CD4-positive, CD25-positive, alpha-beta regulatory T cell (primary cell): ENCODE data around the gene HERPUD2. TPM values are rescaled to one million over a fixed set of nuclear protein-coding genes. Genes with fewer than 3 reads are reported as not detected.
"Not testable (repeated sequence)": the region's sequence is repeated elsewhere in the genome, so short reads cannot be mapped to it uniquely, and the experiment has no call there.

Experiments
- ATAC-seq, 2 donors: fragments of 150-1000 bp; cut with Tn5 transposase; one replicate each; pipeline ENCODE4 v1.10.0; 2021; ENCODE audit warnings: low read depth in 2 of 2, moderate number of reproducible peaks in 2 of 2, moderate library complexity in 1 of 2
- DNase-seq, 3 donors: peaks; one replicate each; pipeline versions ENCODE4 v3.0.0 to v3.0.0-alpha.2; 2012 to 2022; ENCODE audit warnings: mixed read lengths in 1 of 3
- H3K27ac ChIP-seq: one replicate; pipeline ENCODE4 v1.7.0; 2013; ENCODE audit warnings: mild to moderate bottlenecking, low read length; ENCODE audit not compliant: insufficient read depth, poor library complexity, severe bottlenecking
- H3K27me3 ChIP-seq: one replicate; pipeline ENCODE4 v1.7.0; 2013; ENCODE audit warnings: low read length; ENCODE audit not compliant: control insufficient read depth, insufficient read depth
- H3K36me3 ChIP-seq: one replicate; pipeline ENCODE4 v1.7.0; 2013; ENCODE audit warnings: mild to moderate bottlenecking, low read length, moderate library complexity; ENCODE audit not compliant: control insufficient read depth, insufficient read depth
- H3K4me1 ChIP-seq: 2 replicates; pipeline ENCODE4 v1.7.0; 2013; ENCODE audit warnings: mild to moderate bottlenecking, low read length; ENCODE audit not compliant: insufficient read depth, control insufficient read depth, poor library complexity, severe bottlenecking
- H3K4me3 ChIP-seq: one replicate; pipeline ENCODE4 v1.7.0; 2013; ENCODE audit warnings: low read depth, mild to moderate bottlenecking, low read length, moderate library complexity
- H3K9me3 ChIP-seq, 2 experiments: 1 replicate in 1 of 2; 2 replicates in 1 of 2; pipeline ENCODE4 v1.7.0; 2013; ENCODE audit warnings: low read length in 2 of 2, mild to moderate bottlenecking in 1 of 2, moderate library complexity in 1 of 2; ENCODE audit not compliant: control insufficient read depth in 2 of 2
- H3K27ac Mint-ChIP-seq, 3 donors: one replicate each; pipeline ENCODE4 v1.8.0; 2020 to 2022; ENCODE audit warnings: mild to moderate bottlenecking in 3 of 3, mixed read lengths in 3 of 3, moderate library complexity in 2 of 3
- H3K27me3 Mint-ChIP-seq: one replicate; pipeline ENCODE4 v1.8.0; 2022; ENCODE audit warnings: mild to moderate bottlenecking, mixed read lengths
- H3K36me3 Mint-ChIP-seq: one replicate; pipeline ENCODE4 v1.8.0; 2020; ENCODE audit warnings: mixed read lengths
- H3K4me1 Mint-ChIP-seq, 4 donors: one replicate each; pipeline ENCODE4 v1.8.0; 2020 to 2022; ENCODE audit warnings: mixed read lengths in 4 of 4, mild to moderate bottlenecking in 1 of 4
- H3K4me3 Mint-ChIP-seq, 4 donors: one replicate each; pipeline ENCODE4 v1.8.0; 2020 to 2022; ENCODE audit warnings: mild to moderate bottlenecking in 4 of 4, mixed read lengths in 4 of 4, moderate library complexity in 3 of 4
- H3K9me3 Mint-ChIP-seq, 7 donors: one replicate each; pipeline ENCODE4 v1.8.0; 2020 to 2022; ENCODE audit warnings: mixed read lengths in 7 of 7, mild to moderate bottlenecking in 3 of 7, moderate library complexity in 2 of 7
- polyA plus RNA-seq, 4 donors: library from polyadenylated mRNA; unstranded; fragments of 300-500 nt; fragmentation: Illumina TruSeq; gene quantifications; one replicate each; pipeline ENCODE4 v1.2.3, GENCODE V29; 2021
- total RNA-seq: library from RNA; stranded (reverse); gene quantifications from one replicate; pipeline ENCODE4 v1.2.3, GENCODE V29; 2022

HERPUD2 gene
- total and polyA plus RNA-seq, 5 donors from 2014 or later, result 75.2 to 113 (median 81.3) TPM

DNA sequence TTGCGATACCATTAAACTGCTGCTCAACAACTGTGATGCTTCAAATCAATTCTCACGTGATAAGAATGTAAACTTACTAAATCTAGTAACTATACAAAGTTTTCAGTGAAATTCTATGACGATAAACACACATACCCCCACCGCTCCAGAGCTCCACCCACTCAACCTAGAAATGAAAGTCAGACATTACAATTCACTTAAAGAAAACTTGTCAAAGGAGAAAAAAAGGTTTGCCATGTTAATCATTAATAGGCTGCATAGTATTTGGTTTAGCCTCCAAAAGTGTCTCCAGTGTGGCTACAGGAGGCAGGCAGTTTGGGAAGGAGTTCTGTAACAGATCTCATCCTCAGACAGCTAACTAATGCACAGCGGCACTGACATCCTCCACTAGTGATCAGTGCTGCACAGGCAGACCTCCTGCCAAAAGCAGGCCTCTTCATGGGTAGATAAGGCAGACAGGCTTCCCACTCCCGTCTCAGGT is 3.1 kb downstream of the HERPUD2 start:
- peak; percentile 32 to 77 (median 63) for DNase-seq
- ATAC-seq, result peak; percentile 47 to 55
- H3K36me3 ChIP-seq, result no peaks in the 10 kb centered on the region
- no peaks in the 10 kb centered on the region for H3K27me3 Mint-ChIP-seq
- H3K27me3 ChIP-seq, result no peaks in the 10 kb centered on the region
- H3K27ac ChIP-seq, result peak overlapping the region; percentile 93
- peak overlapping the region; percentile 99 for H3K4me3 ChIP-seq
- H3K9me3 Mint-ChIP-seq, result no peaks in the 10 kb centered on the region
- H3K9me3 ChIP-seq, result no peaks in the 10 kb centered on the region
- peaks cover 14% of the 10 kb centered on the region for H3K36me3 Mint-ChIP-seq
- peaks cover 55 to 78% (median 64%) of the 10 kb centered on the region in 4 donors for H3K4me1 Mint-ChIP-seq
- H3K4me1 ChIP-seq, result peaks cover 75% of the 10 kb centered on the region
- peak overlapping the region; percentile 91 to 99 (median 97) for H3K27ac Mint-ChIP-seq
- H3K4me3 Mint-ChIP-seq, result peak overlapping the region; percentile 89 to 98 (median 94)

DNA sequence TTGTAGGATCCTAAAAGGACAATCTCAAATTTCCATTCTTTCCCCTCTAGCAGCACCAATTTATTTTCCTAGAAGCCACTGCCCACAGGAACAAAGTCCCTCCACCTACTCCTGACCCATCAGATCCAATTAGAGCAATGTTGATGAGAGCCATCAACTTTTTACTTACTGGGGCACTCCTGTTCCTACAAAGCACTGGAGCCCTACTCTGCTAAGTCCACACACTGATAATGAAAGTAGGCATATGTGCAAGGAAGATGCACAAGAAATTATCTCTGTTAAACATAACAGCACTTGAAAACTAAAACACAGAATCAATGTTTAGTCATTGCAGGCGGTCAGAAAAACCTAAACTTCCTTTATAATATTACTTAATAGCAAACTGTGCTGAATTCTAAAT is 3.6 kb downstream of the HERPUD2 start:
- no peaks in the 10 kb centered on the region for H3K36me3 ChIP-seq
- H3K9me3 ChIP-seq, result no peaks in the 10 kb centered on the region
- peaks cover 51 to 77% (median 65%) of the 10 kb centered on the region in 4 donors for H3K4me1 Mint-ChIP-seq
- H3K4me3 Mint-ChIP-seq, result peak overlapping the region; percentile 89 to 98 (median 94)
- H3K27me3 ChIP-seq, result no peaks in the 10 kb centered on the region
- ATAC-seq, result no peak
- peaks cover 75% of the 10 kb centered on the region for H3K4me1 ChIP-seq
- H3K27ac ChIP-seq, result peak overlapping the region; percentile 93
- peak overlapping the region; percentile 91 to 99 (median 97) for H3K27ac Mint-ChIP-seq
- H3K27me3 Mint-ChIP-seq, result no peaks in the 10 kb centered on the region
- H3K4me3 ChIP-seq, result peak overlapping the region; percentile 99
- DNase-seq, result peak in 1 of 3 donors; percentile 41
- H3K9me3 Mint-ChIP-seq, result no peaks in the 10 kb centered on the region
- peaks cover 16% of the 10 kb centered on the region for H3K36me3 Mint-ChIP-seq

DNA sequence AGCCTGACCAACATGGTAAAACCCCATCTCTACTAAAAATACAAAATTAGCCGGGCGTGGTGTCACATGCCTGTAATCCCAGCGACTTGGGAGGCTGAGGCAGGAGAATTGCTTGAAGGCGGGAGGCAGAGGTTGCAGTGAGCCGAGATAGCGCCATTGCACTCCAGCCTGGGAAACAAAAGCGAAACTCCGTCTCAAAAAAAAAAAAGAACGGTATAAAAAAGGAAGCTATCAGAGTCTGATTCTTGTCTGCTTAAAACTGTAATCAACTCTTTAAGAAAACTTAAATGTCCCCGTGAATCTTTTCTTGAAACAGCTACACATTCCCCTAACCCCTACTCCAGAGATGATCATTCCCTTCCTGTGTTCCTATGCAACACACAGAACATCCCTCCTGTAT is 4.3 kb downstream of the HERPUD2 start:
- H3K4me1 ChIP-seq, result peaks cover 68% of the 10 kb centered on the region
- DNase-seq, result peak in 2 of 3 donors; percentile 32 to 43
- not testable (repeated sequence) for H3K9me3 Mint-ChIP-seq, H3K27me3 Mint-ChIP-seq, ATAC-seq, H3K9me3 ChIP-seq, H3K36me3 ChIP-seq, H3K27me3 ChIP-seq
- peak overlapping the region; percentile 99 for H3K4me3 ChIP-seq
- Mint-ChIP-seq H3K4me3 (peak overlapping the region; percentile 89 to 98 (median 94)), H3K4me1 (peaks cover 46 to 70% (median 59%) of the 10 kb centered on the region in 4 donors), H3K36me3 (peaks cover 16% of the 10 kb centered on the region), H3K27ac (peak overlapping the region; percentile 91 to 99 (median 97))
- H3K27ac ChIP-seq, result peak overlapping the region; percentile 93

DNA sequence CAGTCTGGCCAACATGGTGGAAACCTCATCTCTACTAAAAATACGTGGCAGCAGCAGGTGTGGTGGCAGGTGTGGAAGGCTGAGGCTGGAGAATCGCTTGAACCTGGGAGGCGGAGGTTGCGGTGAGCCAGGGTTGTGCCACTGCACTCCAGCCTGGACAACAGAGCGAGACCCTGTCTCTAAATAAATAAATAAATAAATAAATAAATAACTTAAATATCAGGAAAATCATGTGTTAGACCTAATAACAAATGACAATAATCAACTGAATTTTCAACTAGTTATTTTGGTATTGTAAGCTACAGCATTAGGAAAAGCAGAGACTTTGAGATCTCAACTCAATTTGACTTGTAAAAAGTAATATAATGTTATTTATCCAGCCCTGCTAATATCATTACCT is 9.2 kb downstream of the HERPUD2 start:
- no peak overlapping the region for H3K27ac Mint-ChIP-seq
- Histone ChIP-seq H3K9me3 (no peaks in the 10 kb centered on the region), H3K27ac (no peak overlapping the region), H3K36me3 (peaks cover 8% of the 10 kb centered on the region), H3K27me3 (no peaks in the 10 kb centered on the region), H3K4me3 (no peak overlapping the region), H3K4me1 (peaks cover 48% of the 10 kb centered on the region)
- peaks cover 55 to 74% (median 61%) of the 10 kb centered on the region in 4 donors for H3K4me1 Mint-ChIP-seq
- no peak for DNase-seq
- peaks cover 36% of the 10 kb centered on the region for H3K36me3 Mint-ChIP-seq
- no peak overlapping the region for H3K4me3 Mint-ChIP-seq
- H3K27me3 Mint-ChIP-seq, result no peaks in the 10 kb centered on the region
- ATAC-seq, result no peak
- peaks cover 0 to 2% (median 0%) of the 10 kb centered on the region in 7 donors for H3K9me3 Mint-ChIP-seq

DNA sequence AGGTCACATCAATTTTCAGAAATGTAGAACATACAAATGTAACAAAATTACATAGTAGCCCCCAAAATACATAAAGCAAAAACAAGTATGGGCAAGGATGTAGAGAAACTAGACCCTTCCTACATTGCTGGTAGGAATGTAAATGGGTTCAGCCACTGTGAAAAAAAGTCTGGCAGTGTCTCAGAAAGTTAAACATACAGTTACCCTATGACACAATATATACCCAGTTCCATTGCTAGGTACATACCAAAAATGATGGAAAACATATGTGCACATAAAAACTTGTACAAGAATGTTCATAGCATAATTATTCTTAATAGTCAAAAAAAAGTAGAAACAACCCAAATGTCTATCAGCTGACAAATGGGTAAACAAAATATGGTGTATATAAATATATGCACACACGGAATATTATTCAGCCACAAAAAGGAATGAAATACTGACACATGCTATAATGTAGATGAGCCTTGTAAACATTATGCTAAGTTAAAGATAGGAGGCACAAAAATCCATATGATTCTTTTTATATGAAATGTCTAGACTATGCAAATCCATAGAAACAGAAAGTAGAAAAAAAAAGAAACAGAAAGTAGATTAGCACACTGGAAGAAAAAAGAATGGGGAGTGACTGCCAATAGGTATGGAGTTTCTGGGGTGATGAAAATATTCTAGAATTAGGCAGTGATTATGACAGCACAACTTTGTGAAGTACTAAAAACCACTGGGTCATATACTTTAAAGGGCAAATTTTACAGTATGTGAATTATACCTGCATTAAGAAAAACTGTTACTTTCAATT is 13.5 kb downstream of the HERPUD2 start:
- Histone ChIP-seq H3K4me1 (peaks cover 24% of the 10 kb centered on the region), H3K27me3 (no peaks in the 10 kb centered on the region), H3K27ac (no peak overlapping the region), H3K36me3 (peaks cover 8% of the 10 kb centered on the region), H3K9me3 (no peaks in the 10 kb centered on the region), H3K4me3 (peak overlapping the region; percentile 27)
- Mint-ChIP-seq H3K4me3 (peak overlapping the region in 3 of 4 donors; percentile 1 to 32 (median 31)), H3K27me3 (no peaks in the 10 kb centered on the region), H3K9me3 (peaks cover 0 to 2% (median 0%) of the 10 kb centered on the region in 7 donors), H3K27ac (no peak overlapping the region), H3K4me1 (peaks cover 47 to 74% (median 57%) of the 10 kb centered on the region in 4 donors), H3K36me3 (peaks cover 25% of the 10 kb centered on the region)
- ATAC-seq (peak in 1 of 2 donors; percentile 11), DNase-seq (peak in 1 of 3 donors; percentile 34)

DNA sequence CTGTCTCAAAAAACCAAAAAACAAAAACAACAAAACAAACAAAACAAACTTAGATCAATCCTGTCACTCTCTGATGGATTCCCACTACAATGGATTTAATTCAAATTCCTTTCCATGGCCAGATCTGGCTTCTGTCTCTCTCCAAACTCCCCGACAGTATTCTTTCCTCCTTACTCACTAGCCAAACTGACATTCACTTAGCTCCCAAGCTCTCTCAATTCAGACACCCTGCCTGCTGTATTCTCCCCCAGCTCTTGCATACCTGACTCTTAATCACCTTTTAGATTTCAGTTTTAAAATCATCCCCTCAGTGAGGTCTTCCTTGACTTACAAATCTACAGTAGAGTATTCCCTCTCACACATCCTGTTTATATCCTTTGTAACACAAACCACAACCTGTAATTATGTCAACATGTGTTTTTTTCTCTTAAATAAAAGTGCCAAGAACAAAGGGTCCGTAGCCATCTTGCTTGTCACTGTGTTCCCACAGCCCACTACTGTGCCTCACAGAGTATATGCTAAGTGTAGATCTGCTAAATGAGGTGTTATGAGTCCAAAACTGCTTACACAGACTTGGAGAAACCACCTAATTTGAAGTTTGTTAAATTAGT is 14.4 kb downstream of the HERPUD2 start:
- Mint-ChIP-seq H3K4me1 (peaks cover 53 to 82% (median 65%) of the 10 kb centered on the region in 4 donors), H3K27me3 (no peaks in the 10 kb centered on the region), H3K4me3 (peak overlapping the region in 3 of 4 donors; percentile 20 to 58 (median 30)), H3K36me3 (peaks cover 25% of the 10 kb centered on the region), H3K27ac (peak overlapping the region in 2 of 3 donors; percentile 3 to 86), H3K9me3 (peaks cover 0 to 2% (median 0%) of the 10 kb centered on the region in 7 donors)
- no peaks in the 10 kb centered on the region for H3K27me3 ChIP-seq
- peak; percentile 25 to 28 for ATAC-seq
- peak overlapping the region; percentile 27 for H3K4me3 ChIP-seq
- H3K9me3 ChIP-seq, result no peaks in the 10 kb centered on the region
- DNase-seq, result no peak
- H3K36me3 ChIP-seq, result peaks cover 8% of the 10 kb centered on the region
- peaks cover 24% of the 10 kb centered on the region for H3K4me1 ChIP-seq
- no peak overlapping the region for H3K27ac ChIP-seq

DNA sequence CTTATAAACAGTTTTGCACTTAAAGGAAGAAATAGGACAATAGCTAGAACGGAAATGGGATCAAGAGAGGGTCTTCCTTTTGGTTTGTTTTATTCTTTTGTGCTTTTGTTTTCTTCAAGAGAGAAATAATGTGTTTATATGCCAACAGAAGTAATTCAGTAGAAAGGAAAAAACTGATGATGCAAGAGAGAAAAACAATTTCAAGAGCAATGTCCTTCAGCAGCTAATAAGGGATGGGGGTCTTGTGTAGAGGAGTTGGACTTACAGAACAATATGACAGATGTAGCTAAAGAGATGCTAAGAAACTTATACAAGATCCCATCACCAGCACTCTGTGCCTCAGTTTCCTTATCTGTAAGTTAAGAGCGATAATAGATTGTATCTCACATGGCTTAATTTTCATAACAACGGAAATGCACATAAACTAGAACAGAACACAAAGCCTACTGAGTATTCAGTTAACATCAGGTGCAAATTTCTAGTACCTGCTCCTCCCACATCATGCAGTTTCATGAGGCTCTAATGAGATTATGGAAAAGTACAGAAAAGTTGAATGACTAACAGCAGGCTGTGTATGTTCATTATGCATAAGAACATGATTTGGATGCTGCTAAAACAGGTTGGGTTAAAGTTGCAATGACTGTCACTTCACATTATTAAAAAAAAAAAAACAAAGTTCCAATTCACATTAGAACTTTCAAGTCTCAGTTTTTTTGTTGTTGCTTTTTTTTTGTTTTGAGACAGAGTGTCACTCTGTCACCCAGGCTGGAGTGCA is 17.2 kb downstream of the HERPUD2 start:
- H3K36me3 Mint-ChIP-seq, result peaks cover 16% of the 10 kb centered on the region
- Histone ChIP-seq H3K27me3 (no peaks in the 10 kb centered on the region), H3K9me3 (no peaks in the 10 kb centered on the region), H3K4me3 (no peak overlapping the region), H3K4me1 (peaks cover 24% of the 10 kb centered on the region), H3K27ac (no peak overlapping the region), H3K36me3 (peaks cover 3% of the 10 kb centered on the region)
- H3K27me3 Mint-ChIP-seq, result no peaks in the 10 kb centered on the region
- H3K4me1 Mint-ChIP-seq, result peaks cover 55 to 87% (median 69%) of the 10 kb centered on the region in 4 donors
- H3K9me3 Mint-ChIP-seq, result no peaks in the 10 kb centered on the region
- DNase-seq, result no peak
- peak overlapping the region in 1 of 3 donors; percentile 66 for H3K27ac Mint-ChIP-seq
- no peak for ATAC-seq
- peak overlapping the region in 1 of 4 donors; percentile 5 for H3K4me3 Mint-ChIP-seq
